ENCODE results near the gene NLRP12. TPM values are rescaled to one million over a fixed set of nuclear protein-coding genes. Genes with fewer than 3 reads are reported as not detected.

Gene NLRP12
- polyA plus RNA-seq, 1 of the 3 experiments (the other 2 are of a cell fraction): 0.02 TPM

- no peak overlapping the region for H3K9ac ChIP-seq
- peaks cover 9% of the 10 kb centered on the region for H3F3A ChIP-seq (replicated peaks; ENCODE audit: insufficient read depth)
- no peak overlapping the region for H3K4me3 ChIP-seq (ENCODE audit: low read depth in 2 of 2, low read length in 1 of 2)
- ChIA-PET POLR2A (no interaction called here), CTCF (interaction anchor here (1.5 kb wide), 1 partner anchor 208 kb away, joined by 3 read pairs; no protein-coding TSS in a partner anchor)
- no peak overlapping the region for H2AFZ ChIP-seq (ENCODE audit: low read depth)
- H3K27me3 ChIP-seq (ENCODE audit: insufficient read depth): peaks cover 30% of the 10 kb centered on the region; the same call in 1 of the 2 replicates
- no peaks in the 10 kb centered on the region for H3K79me2 ChIP-seq (ENCODE audit: insufficient read depth)
- no peaks in the 10 kb centered on the region for H4K20me1 ChIP-seq (ENCODE audit: insufficient read depth)
- H3K4me2 ChIP-seq: no peak overlapping the region
- no peaks in the 10 kb centered on the region for H3K9me3 ChIP-seq
- WGBS (ENCODE audit: low lambda C conversion rate): 38% methylated on average over 12 of the region's 12 CpGs
- H3K9me2 ChIP-seq: no peaks in the 10 kb centered on the region
- no peak for TF ChIP-seq SIN3A (IDR thresholded peaks at IDR 0.05; ENCODE audit: borderline replicate concordance, low read depth, low read length)
- no peak for TF ChIP-seq REST (IDR thresholded peaks at IDR 0.05; ENCODE audit: low read depth, low read length)
- no peak for TF ChIP-seq EZH2phosphoT487 (IDR thresholded peaks at IDR 0.05; ENCODE audit: borderline replicate concordance, low read depth)
- no peak for TF ChIP-seq CHD2 (IDR thresholded peaks at IDR 0.05; ENCODE audit: low read length, partially characterized antibody)
- TF ChIP-seq POLR2AphosphoS5 (IDR thresholded peaks at IDR 0.05; ENCODE audit: low read depth, low read length): no peak
- no peak for TF ChIP-seq GATA2 (CRISPR knock-in tag; IDR thresholded peaks at IDR 0.05)
- TF ChIP-seq NRF1 (IDR thresholded peaks at IDR 0.05; ENCODE audit: low read depth, low read length): no peak
- TF ChIP-seq GABPA (IDR thresholded peaks at IDR 0.05; ENCODE audit: low read depth): no peak
- no peak for TF ChIP-seq RXRA (IDR thresholded peaks at IDR 0.05; ENCODE audit: borderline replicate concordance, low read depth)
- no peak for TF ChIP-seq YY1 (IDR thresholded peaks at IDR 0.05; ENCODE audit: low read depth)
- no peak for TF ChIP-seq FOXJ3 (CRISPR knock-in tag; IDR thresholded peaks at IDR 0.05)
- no peak for TF ChIP-seq TEAD4 (IDR thresholded peaks at IDR 0.05; ENCODE audit: borderline replicate concordance, insufficient read depth)
- TF ChIP-seq RAD21 (IDR thresholded peaks at IDR 0.05; ENCODE audit: low read length): no peak
- no peak for TF ChIP-seq MXI1 (IDR thresholded peaks at IDR 0.05; ENCODE audit: low read depth, low read length)
- no peak for TF ChIP-seq USF2 (IDR thresholded peaks at IDR 0.05; ENCODE audit: borderline replicate concordance, low read depth, low read length)
- TF ChIP-seq ELF1 (IDR thresholded peaks at IDR 0.05): no peak
- TF ChIP-seq MAX (IDR thresholded peaks at IDR 0.05; ENCODE audit: low read depth): no peak
- TF ChIP-seq PBX3 (IDR thresholded peaks at IDR 0.05): no peak
- no peak for TF ChIP-seq EP300 (IDR thresholded peaks at IDR 0.05; ENCODE audit: borderline replicate concordance in 1 of 2, low read depth in 1 of 2, low read length in 1 of 2)
- DNase-seq: no peak
- H3K36me3 ChIP-seq (replicated peaks in 1 of 2; ENCODE audit: control insufficient read depth in 1 of 2, insufficient read depth in 2 of 2, low read length in 1 of 2): no peaks in the 10 kb centered on the region
- H3K27ac ChIP-seq (ENCODE audit: low read depth in 2 of 2, low read length in 1 of 2): no peak overlapping the region
- no peaks in the 10 kb centered on the region for H3K4me1 ChIP-seq (ENCODE audit: control insufficient read depth in 1 of 2, insufficient read depth in 2 of 2, low read depth in 1 of 2, low read length in 1 of 2)
Measured at GRCh38 chr19:53823380-53824120, 564 bp downstream of the NLRP12 start.
